HL-60 (cell line): ENCODE data around the gene CD82.

Experiments
- DNase-seq, 2 experiments: peaks; one replicate each; pipeline ENCODE4 v3.0.0-alpha.2; 2010 to 2020; ENCODE audit warnings: low read depth in 1 of 2, low spot score in 1 of 2
- H3K27ac ChIP-seq: fragments of 250-450 bp; sonication (Bioruptor Pico); replicated peaks from 2 replicates; pipeline ENCODE4 v1.5.1; 2020; ENCODE audit warnings: mild to moderate bottlenecking, moderate library complexity
- H3K27me3 ChIP-seq: fragments of 250-450 bp; sonication (Bioruptor Pico); 2 replicates; pipeline ENCODE4 v1.5.1; 2021; ENCODE audit warnings: mild to moderate bottlenecking, moderate library complexity; ENCODE audit not compliant: insufficient read depth, poor library complexity, severe bottlenecking
- H3K4me3 ChIP-seq: replicated peaks from 2 replicates; pipeline ENCODE4 v1.5.1; 2011; ENCODE audit warnings: mild to moderate bottlenecking, control low read depth, low read length; ENCODE audit not compliant: insufficient read depth
- GABPA ChIP-seq: IDR thresholded peaks from 2 replicates; pipeline ENCODE4 v1.6.1; 2012; ENCODE audit warnings: low read depth
- POLR2AphosphoS5 ChIP-seq: IDR thresholded peaks from 2 replicates; pipeline ENCODE4 v1.6.1; 2012; ENCODE audit warnings: low read depth
- REST ChIP-seq: IDR thresholded peaks from 2 replicates; pipeline ENCODE4 v1.6.1; 2012; ENCODE audit warnings: low read depth; ENCODE audit not compliant: insufficient replicate concordance
- SPI1 ChIP-seq: IDR thresholded peaks from 2 replicates; pipeline ENCODE4 v1.6.1; 2012; ENCODE audit warnings: low read depth, mild to moderate bottlenecking, borderline replicate concordance
- TF ChIP-seq, protein P1 (sequence below): IDR thresholded peaks from one replicate; pipeline ENCODE4 v1.5.1; 2011; ENCODE audit warnings: low read length, control low read depth, inconsistent platforms; ENCODE audit not compliant: insufficient read depth

Gene CD82

GRCh38 chr11:44597358-44598012 lies 32.0 kb downstream of the CD82 start:
- no peak for DNase-seq
- TF ChIP-seq REST (no peak), GABPA (no peak), SPI1 (no peak), POLR2AphosphoS5 (no peak)
- TF ChIP-seq, protein P1, sequence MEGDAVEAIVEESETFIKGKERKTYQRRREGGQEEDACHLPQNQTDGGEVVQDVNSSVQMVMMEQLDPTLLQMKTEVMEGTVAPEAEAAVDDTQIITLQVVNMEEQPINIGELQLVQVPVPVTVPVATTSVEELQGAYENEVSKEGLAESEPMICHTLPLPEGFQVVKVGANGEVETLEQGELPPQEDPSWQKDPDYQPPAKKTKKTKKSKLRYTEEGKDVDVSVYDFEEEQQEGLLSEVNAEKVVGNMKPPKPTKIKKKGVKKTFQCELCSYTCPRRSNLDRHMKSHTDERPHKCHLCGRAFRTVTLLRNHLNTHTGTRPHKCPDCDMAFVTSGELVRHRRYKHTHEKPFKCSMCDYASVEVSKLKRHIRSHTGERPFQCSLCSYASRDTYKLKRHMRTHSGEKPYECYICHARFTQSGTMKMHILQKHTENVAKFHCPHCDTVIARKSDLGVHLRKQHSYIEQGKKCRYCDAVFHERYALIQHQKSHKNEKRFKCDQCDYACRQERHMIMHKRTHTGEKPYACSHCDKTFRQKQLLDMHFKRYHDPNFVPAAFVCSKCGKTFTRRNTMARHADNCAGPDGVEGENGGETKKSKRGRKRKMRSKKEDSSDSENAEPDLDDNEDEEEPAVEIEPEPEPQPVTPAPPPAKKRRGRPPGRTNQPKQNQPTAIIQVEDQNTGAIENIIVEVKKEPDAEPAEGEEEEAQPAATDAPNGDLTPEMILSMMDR, result no peak
- Histone ChIP-seq H3K27ac (no peak overlapping the region), H3K27me3 (no peaks in the 10 kb centered on the region), H3K4me3 (no peak overlapping the region)

DNA sequence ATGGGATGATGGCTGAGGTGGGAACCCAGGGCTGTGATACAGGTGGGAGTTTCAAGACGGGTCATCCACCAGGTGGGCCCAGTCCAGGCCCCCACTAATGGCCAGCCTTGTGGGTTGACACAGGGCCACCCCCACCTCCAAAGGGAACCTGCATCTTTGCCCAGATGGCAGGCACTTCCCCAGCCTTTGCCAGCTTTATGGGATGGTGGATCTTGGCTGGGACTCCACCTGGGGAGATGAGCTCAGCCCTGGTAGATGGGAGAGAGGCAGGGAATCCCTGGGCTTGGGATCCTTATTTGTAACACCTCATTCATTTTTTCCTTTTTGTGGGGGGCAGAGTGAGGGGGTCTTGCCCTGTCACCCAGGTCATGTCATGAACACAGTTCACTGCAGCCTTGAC lies 33.4 kb downstream of the CD82 start:
- DNase-seq, result no peak
- Histone ChIP-seq H3K27me3 (no peaks in the 10 kb centered on the region), H3K27ac (no peak overlapping the region), H3K4me3 (no peak overlapping the region)
- no peak for TF ChIP-seq POLR2AphosphoS5

DNA sequence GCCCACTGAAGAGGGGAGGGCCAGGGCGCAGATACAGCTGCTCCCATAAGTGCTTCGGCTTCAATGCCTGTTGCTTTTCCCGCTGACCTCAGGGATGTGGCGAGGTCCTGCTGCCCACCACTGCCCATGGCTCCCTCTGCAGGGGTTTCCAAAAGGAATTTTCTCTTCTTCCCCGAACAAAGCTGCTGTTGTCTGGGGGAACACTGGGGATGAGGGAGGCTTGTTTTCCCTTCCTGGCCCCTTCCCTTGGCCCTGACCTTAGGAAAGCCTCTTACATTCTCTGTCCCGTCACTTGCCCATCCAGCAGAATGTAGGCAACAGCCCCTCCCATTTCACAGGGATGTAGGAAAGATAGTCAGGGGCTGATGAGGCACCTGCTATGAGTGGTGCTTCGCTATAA lies 34.8 kb downstream of the CD82 start:
- H3K27me3 ChIP-seq, result no peaks in the 10 kb centered on the region
- TF ChIP-seq REST (no peak), GABPA (no peak), SPI1 (no peak), POLR2AphosphoS5 (no peak)
- TF ChIP-seq, protein P1, result no peak
- H3K4me3 ChIP-seq, result no peak overlapping the region
- no peak for DNase-seq
- H3K27ac ChIP-seq, result no peak overlapping the region

DNA sequence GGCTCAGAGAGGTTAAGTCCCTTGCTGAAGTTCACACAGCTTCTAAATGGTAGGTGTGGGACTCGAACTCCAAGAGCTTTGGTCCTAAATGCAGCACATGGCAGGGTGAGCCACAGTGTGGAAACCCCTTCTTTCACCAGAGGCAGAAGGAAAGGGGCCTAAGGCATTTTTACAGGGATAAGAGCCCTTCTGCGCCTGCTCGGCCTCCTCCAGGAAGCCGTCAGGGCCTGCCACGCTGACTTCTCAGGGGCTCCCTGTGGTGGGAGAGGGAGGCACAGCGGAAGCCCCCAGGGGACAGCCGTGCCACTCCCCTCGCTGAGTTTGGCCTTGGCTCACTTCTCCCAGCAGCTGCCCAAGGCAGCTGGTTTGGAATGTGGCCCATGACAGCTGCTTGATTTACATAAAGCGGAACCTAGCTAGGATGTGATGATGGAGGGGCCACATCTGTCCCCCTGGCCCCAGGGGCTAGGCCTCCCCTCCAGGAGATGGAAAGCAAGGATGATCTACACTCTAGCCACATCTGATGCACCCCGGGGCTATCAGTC lies 35.4 kb downstream of the CD82 start:
- Histone ChIP-seq H3K27me3 (no peaks in the 10 kb centered on the region), H3K4me3 (no peak overlapping the region), H3K27ac (no peak overlapping the region)
- no peak for DNase-seq
- TF ChIP-seq SPI1 (no peak), REST (no peak), GABPA (no peak), POLR2AphosphoS5 (no peak)
- TF ChIP-seq, protein P1, result no peak
